ENCODE results near the gene TLL2. TPM values are rescaled to one million over a fixed set of nuclear protein-coding genes. Genes with fewer than 3 reads are reported as not detected.

The TLL2 gene
- total RNA-seq, 1 donor from 2014 or later, result 10.8 TPM

- no peak for ATAC-seq
- intact Hi-C loops (cut with DNase I), result no loop called here
- no peak for DNase-seq (ENCODE audit: missing footprints)
These were observed 193.8 kb downstream of the TLL2 start for GRCh38 chr10:96319754-96320474.

GRCh38 chr10:96317067-96317833 lies 196.5 kb downstream of the TLL2 start:
- intact Hi-C loops (cut with DNase I), result no loop called here
- no peak for DNase-seq (ENCODE audit: missing footprints)
- no peak for ATAC-seq

Other genes starting within 250 kb of the TLL2 start
- 1.4 TPM for gene BLNK, start 242.4 kb downstream of the TLL2 start, total RNA-seq
- not detected for gene DNTT, start 209.5 kb downstream of the TLL2 start, total RNA-seq
- gene OPALIN, start 154.9 kb downstream of the TLL2 start, total RNA-seq, result not detected
- 65.9 TPM for gene TM9SF3, start 73.1 kb upstream of the TLL2 start, total RNA-seq
- gene PIK3AP1, start 206.6 kb upstream of the TLL2 start, total RNA-seq, result 7.6 TPM